Activated CD8-positive, alpha-beta memory T cell treated with anti-CD3 and anti-CD28 coated beads, Interleukin-2, amount 10 ng/mL, durations not matched to agents 7 days and 5 days (primary cell): ENCODE data around the gene WASL. TPM values are rescaled to one million over a fixed set of nuclear protein-coding genes. Genes with fewer than 3 reads are reported as not detected.

Source experiments
- ATAC-seq: fragments of 150-1000 bp; cut with Tn5 transposase; one replicate; pipeline ENCODE4 v1.10.0; 2021; ENCODE audit warnings: moderate library complexity
- CTCF ChIA-PET: fragments of 350-600 bp; sonication (Branson Sonifier 250); formaldehyde crosslinking; loops from one replicate; lab custom pipeline; 2021; ENCODE audit warnings: antibody characterized with exemption; lab: Charles Lee
- DNase-seq: peaks from one replicate; pipeline ENCODE4 v3.0.0-alpha.2; 2020
- H3K27ac Mint-ChIP-seq: one replicate; pipeline ENCODE4 v1.8.0; 2021; ENCODE audit warnings: mild to moderate bottlenecking, mixed read lengths
- H3K27me3 Mint-ChIP-seq: one replicate; pipeline ENCODE4 v1.8.0; 2021; ENCODE audit warnings: mixed read lengths
- H3K36me3 Mint-ChIP-seq: one replicate; pipeline ENCODE4 v1.8.0; 2021; ENCODE audit warnings: mild to moderate bottlenecking, mixed read lengths
- H3K4me1 Mint-ChIP-seq: one replicate; pipeline ENCODE4 v1.8.0; 2021; ENCODE audit warnings: mixed read lengths
- H3K4me3 Mint-ChIP-seq: one replicate; pipeline ENCODE4 v1.8.0; 2021; ENCODE audit warnings: mild to moderate bottlenecking, moderate library complexity, mixed read lengths
- H3K9me3 Mint-ChIP-seq: one replicate; pipeline ENCODE4 v1.8.0; 2022; ENCODE audit warnings: low read depth, mixed read lengths
- total RNA-seq, 2 experiments: library from RNA; stranded (reverse); gene quantifications; one replicate each; pipeline ENCODE4 v1.2.3, GENCODE V29; 2021

The WASL gene
- total RNA-seq, 2 experiments from 2014 or later, result 7.6 to 7.8 TPM

DNA sequence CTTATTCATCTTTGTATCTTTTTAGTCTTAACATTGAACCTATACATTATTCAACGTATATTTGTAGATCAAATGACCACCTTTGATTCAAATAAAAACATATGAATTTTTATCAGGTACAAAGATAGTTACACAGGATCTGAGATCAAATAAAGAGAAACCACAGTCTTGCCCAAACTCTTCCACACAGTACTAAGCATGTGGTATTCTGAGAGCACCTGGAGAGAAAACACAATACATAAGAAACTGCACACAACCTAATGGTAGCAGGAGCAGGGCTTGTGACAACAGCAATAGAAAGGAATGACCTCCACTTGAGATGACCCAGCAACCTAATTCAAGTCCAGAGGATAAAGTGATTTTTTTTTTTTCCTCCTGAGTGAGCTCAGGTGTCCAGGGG is 6.5 kb upstream of the WASL start:
- H3K27ac Mint-ChIP-seq, result no peak overlapping the region
- CTCF ChIA-PET, result no interaction called here
- H3K9me3 Mint-ChIP-seq, result no peaks in the 10 kb centered on the region
- no peaks in the 10 kb centered on the region for H3K36me3 Mint-ChIP-seq
- no peak for ATAC-seq
- no peak overlapping the region for H3K4me3 Mint-ChIP-seq
- no peaks in the 10 kb centered on the region for H3K27me3 Mint-ChIP-seq
- H3K4me1 Mint-ChIP-seq, result peaks cover 12% of the 10 kb centered on the region
- no peak for DNase-seq

DNA sequence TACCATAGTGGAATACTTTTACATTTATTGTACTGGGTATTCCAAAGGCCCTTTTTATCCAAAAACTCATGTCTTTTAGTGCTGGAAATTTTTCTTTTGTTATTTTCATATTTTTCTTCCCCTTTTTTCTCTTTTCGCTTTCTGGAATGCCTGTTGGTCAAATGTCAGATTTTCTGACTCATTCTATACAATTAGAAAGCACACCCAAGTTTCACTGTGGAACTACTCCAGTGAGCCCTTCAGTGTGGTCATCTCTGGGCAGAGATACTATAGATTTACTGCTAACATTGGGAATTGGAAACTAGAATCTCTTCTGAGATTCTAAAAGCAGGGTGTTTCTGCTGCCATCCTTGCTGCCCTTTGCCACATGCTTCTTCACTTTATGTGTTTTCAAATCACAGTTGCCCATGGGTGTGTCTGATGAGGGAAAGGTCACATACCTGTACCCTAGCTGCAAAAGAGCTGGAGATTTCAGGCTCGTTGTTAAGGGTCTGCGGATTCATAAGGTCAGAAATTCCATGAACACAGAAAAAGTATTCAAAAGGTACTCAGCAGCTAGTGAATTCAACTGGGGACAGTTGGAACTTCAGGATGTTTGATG is 5.6 kb upstream of the WASL start:
- CTCF ChIA-PET, result no interaction called here
- H3K9me3 Mint-ChIP-seq, result no peaks in the 10 kb centered on the region
- H3K36me3 Mint-ChIP-seq, result no peaks in the 10 kb centered on the region
- H3K4me1 Mint-ChIP-seq, result peaks cover 17% of the 10 kb centered on the region
- H3K27me3 Mint-ChIP-seq, result no peaks in the 10 kb centered on the region
- ATAC-seq (no peak), DNase-seq (no peak)
- H3K27ac Mint-ChIP-seq, result no peak overlapping the region
- no peak overlapping the region for H3K4me3 Mint-ChIP-seq

DNA sequence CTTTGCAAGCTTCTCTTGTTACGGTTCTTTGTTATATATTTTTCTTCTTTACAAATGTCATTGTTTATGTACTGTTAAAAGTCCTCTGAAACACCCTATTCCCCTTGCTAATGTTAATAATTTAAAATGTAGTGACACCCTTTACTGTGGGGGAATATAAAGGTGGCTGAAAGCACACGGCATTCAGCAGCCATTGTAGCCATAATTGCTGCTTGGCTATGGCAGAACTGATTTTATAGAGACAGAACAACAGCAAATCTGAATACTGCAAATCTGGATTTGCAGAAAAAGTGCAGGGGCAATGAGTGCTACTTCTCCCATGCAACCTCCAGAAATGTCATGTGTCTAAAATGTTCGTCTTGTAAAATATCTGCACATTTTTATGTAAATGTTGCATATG is 3.7 kb upstream of the WASL start:
- peaks cover 17% of the 10 kb centered on the region for H3K4me1 Mint-ChIP-seq
- ATAC-seq (no peak), DNase-seq (no peak)
- H3K36me3 Mint-ChIP-seq, result peaks cover 5% of the 10 kb centered on the region
- no peak overlapping the region for H3K4me3 Mint-ChIP-seq
- no peaks in the 10 kb centered on the region for H3K9me3 Mint-ChIP-seq
- H3K27me3 Mint-ChIP-seq, result no peaks in the 10 kb centered on the region
- CTCF ChIA-PET, result no interaction called here
- H3K27ac Mint-ChIP-seq, result no peak overlapping the region

DNA sequence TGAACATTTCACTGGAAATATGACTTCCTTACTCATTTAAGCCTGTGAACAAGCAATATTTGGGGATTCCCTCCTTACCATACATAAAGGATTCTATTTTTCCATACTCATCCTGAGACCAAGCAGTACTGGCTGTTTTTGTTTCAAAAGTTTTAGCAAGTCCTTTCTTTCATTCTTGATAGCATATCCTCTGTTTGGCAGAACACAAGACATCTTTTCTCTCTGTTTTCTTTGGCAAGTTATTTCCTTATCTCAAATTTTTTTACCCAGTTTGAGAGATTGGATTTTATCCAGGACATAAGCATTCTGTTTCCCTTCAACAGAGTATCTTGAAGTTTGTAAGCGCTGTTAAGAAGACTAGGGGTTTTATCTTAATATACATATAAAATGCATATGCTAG is 3.0 kb upstream of the WASL start:
- Mint-ChIP-seq H3K4me1 (peaks cover 20% of the 10 kb centered on the region), H3K9me3 (no peaks in the 10 kb centered on the region), H3K4me3 (no peak overlapping the region), H3K36me3 (peaks cover 6% of the 10 kb centered on the region), H3K27ac (no peak overlapping the region), H3K27me3 (no peaks in the 10 kb centered on the region)
- CTCF ChIA-PET, result no interaction called here
- DNase-seq (no peak), ATAC-seq (no peak)

DNA sequence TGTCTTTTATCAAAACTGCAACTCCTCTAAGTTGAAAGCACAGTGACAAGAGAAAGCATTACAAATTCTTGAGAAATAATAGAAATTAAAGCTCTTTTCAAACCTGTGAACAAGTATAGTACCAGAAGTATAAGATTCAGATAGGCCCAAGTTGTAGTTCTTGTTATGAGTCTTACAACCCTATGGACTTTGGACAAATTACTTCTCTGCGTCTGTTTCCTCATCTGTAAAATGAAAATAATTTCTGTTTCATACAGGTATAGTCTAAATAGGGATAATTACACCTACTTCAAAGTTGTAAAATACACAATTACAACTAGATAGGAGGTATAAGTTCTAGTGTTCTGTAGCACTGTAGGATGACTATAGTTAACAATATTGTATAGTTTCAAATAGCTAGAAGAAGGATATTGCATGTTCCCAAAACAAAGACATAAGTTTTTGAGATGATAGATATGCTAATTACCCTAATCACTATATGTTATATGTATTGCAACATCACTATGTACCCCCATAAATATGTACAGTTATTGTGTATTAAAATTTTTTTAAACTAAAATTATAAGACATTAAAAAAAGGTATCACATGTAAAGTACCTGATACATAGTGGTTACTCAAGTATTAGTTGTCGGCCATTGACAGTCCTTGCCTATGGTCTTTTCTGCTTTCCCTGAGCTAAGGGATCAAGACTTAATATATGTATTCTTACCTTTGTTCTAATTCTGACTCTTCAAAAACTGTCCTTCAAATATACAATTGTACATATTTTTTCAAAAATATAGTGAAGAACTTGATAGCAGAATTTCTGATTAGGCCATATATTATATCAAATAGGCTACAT is 1.8 kb upstream of the WASL start:
- no peaks in the 10 kb centered on the region for H3K9me3 Mint-ChIP-seq
- H3K27me3 Mint-ChIP-seq, result no peaks in the 10 kb centered on the region
- no peak for ATAC-seq
- peaks cover 32% of the 10 kb centered on the region for H3K4me1 Mint-ChIP-seq
- H3K4me3 Mint-ChIP-seq, result peak overlapping the region; percentile 18
- CTCF ChIA-PET, result interaction anchor here (0.7 kb wide), 1 partner anchor 68 kb away, joined by 4 read pairs; no protein-coding TSS in a partner anchor
- no peak for DNase-seq
- H3K27ac Mint-ChIP-seq, result no peak overlapping the region
- H3K36me3 Mint-ChIP-seq, result peaks cover 6% of the 10 kb centered on the region

DNA sequence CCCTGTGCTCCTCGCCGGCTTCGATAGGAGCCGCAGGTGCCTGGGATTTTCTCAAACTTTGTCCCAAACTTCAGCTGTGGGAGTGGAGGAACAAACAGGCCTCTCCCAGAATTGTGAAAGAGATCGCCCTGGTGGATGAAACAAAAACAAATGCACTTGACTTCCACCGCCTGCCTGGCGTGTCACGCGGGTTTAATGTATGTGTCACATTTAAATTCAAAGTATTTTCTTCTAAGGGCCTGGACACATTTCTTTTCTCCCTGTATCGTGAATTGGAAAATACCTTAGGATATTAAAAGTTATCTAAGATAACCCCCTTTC is 694 bp upstream of the WASL start:
- DNase-seq, result no peak
- peak overlapping the region; percentile 96 for H3K4me3 Mint-ChIP-seq
- no peaks in the 10 kb centered on the region for H3K27me3 Mint-ChIP-seq
- no peak for ATAC-seq
- CTCF ChIA-PET, result interaction anchor here (0.7 to 1.6 kb wide), 10 partner anchors 15 to 67 kb away, joined by 3 to 9 read pairs (median 4); no protein-coding TSS in a partner anchor
- H3K27ac Mint-ChIP-seq, result peak overlapping the region; percentile 88
- peaks cover 10% of the 10 kb centered on the region for H3K36me3 Mint-ChIP-seq
- no peaks in the 10 kb centered on the region for H3K9me3 Mint-ChIP-seq
- peaks cover 39% of the 10 kb centered on the region for H3K4me1 Mint-ChIP-seq

DNA sequence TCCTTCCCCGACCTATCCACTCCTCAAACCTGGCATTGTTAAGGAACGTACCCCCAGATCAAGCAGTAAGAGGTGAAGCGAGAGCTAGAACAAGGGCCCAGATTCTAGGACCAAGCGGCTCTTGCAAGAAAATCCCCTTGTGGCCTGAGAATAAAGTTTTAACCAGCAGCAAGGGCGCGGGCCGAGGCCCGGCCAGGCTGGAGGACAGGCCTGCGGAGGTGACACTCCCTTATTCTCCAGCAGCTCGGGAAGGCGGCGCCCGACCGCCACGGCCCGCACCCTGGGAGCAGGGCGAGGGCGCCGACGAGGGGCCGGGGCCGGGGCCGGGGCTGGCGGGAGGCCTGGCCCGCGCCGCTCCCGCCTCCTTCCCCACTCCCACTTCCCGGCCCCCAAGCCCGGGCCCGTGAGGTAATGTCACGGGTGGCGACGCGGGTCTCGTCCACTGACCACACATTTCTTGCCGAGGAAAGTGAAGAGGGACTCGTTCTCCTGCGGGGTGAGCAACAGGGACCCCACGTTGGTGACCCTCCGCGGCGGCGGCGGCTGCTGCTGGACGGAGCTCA is 551 bp downstream of the WASL start:
- Mint-ChIP-seq H3K27me3 (no peaks in the 10 kb centered on the region), H3K9me3 (no peaks in the 10 kb centered on the region), H3K4me3 (peak overlapping the region; percentile 96), H3K36me3 (peaks cover 13% of the 10 kb centered on the region), H3K4me1 (peaks cover 50% of the 10 kb centered on the region), H3K27ac (peak overlapping the region; percentile 89)
- CTCF ChIA-PET, result interaction anchor here (0.8 to 1.6 kb wide), 9 partner anchors 10 to 66 kb away, joined by 3 to 9 read pairs (median 4); no protein-coding TSS in a partner anchor
- DNase-seq (no peak), ATAC-seq (peak; percentile 40)

DNA sequence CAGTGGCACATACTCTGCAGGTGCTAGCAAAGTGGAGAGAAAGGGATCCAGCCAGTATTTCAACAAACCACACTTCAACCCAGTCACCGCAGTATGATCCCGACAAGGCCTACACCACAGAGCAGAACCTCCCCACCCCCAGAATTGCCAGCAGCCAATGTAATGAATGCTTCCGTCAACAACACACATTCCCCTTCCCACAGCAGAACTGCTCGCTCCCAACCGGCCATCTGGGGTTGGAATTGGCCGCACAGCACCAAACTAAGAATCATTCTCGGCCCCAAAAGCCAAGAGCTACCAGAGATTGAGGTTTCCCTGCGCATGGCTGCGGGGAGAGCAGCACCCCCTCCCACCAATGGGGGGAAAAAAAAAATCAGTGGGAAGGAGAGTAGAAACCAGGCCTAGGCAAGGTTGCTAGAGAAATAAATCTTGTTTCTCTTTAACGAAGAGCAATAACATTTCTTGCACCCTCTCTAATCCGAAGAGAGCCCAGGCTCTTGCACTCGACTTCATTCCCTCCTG is 1.1 kb downstream of the WASL start:
- Mint-ChIP-seq H3K27ac (peak overlapping the region; percentile 89), H3K4me3 (peak overlapping the region; percentile 96), H3K36me3 (peaks cover 13% of the 10 kb centered on the region), H3K27me3 (no peaks in the 10 kb centered on the region), H3K9me3 (no peaks in the 10 kb centered on the region), H3K4me1 (peaks cover 55% of the 10 kb centered on the region)
- peak; percentile 57 for DNase-seq
- ATAC-seq, result no peak
- CTCF ChIA-PET, result interaction anchor here (1.5 kb wide), 1 partner anchor 22 kb away, joined by 4 read pairs; no protein-coding TSS in a partner anchor

DNA sequence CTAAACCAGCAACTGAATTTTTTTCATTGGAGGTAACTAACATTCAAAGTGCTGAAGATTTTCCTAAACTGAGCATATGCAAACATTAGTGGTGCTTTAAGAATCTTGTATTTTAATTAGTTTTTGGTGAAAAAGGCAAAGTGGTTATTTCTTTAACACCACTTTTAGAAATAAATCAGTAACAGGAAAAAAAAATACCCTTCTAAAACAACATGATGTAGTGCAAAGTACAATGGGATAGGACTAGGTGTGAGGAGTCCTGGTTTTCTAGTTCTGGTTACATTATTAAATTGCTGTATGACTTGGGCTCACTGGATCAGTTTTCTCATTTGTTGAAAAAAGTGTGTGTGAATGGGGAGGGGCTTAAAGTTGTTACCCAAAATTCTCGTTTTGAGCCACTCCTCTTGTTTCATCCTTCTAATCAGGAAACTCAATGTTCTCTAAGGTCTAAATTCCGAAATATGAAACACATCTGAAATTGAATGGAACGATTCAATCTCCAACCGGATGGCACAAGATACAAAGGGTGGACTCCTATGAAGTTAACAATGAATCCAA is 1.8 kb downstream of the WASL start:
- Mint-ChIP-seq H3K4me1 (peaks cover 59% of the 10 kb centered on the region), H3K27ac (peak overlapping the region; percentile 89), H3K4me3 (peak overlapping the region; percentile 96), H3K9me3 (no peaks in the 10 kb centered on the region), H3K36me3 (peaks cover 13% of the 10 kb centered on the region), H3K27me3 (no peaks in the 10 kb centered on the region)
- CTCF ChIA-PET, result interaction anchor here (1.3 to 1.7 kb wide), 2 partner anchors 20 to 22 kb away, joined by 3 to 4 read pairs; no protein-coding TSS in a partner anchor
- DNase-seq (no peak), ATAC-seq (no peak)

DNA sequence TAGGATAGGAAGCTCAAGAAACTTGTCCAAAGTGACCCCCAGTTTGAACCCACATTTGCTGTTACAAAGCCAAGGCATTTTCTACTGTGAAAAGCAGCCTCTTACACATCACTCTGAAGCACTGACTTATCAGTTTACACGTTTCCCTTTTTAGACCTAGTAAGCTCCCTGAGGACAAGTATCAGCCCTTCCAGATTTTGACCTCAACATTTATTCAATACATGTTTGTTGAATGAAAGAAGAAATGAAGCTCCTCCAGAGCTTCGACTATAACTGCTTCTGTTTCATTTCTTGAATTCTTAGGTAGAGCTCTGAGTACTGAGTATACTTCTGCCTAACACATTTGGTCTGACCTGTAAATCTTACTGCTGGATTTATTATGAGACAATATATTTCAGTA is 2.7 kb downstream of the WASL start:
- no peak for DNase-seq
- Mint-ChIP-seq H3K27ac (peak overlapping the region; percentile 52), H3K4me1 (peaks cover 60% of the 10 kb centered on the region), H3K36me3 (peaks cover 13% of the 10 kb centered on the region), H3K4me3 (peak overlapping the region; percentile 96), H3K9me3 (no peaks in the 10 kb centered on the region), H3K27me3 (no peaks in the 10 kb centered on the region)
- no peak for ATAC-seq
- CTCF ChIA-PET, result interaction anchor here (0.8 to 1.7 kb wide), 4 partner anchors 12 to 119 kb away, joined by 3 to 4 read pairs (median 4); no protein-coding TSS in a partner anchor

DNA sequence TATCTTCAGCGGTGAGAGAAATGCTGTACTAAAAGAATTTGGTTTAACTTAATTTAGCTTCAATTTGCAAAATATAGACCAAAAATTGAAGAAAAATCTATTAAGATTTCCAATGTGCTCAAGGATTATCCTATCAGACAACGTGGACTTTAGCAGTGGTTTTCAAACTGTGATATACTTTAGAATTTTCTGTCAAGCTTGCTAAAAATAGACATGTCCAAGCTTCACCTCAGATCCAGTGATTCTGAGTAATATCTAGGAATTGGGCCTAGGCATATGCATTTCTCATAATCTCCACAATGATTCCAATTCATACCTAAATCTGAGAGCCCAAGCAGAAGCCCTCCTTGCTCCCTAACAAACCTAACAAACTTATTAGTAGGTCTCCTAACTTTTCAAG is 3.4 kb downstream of the WASL start:
- no peaks in the 10 kb centered on the region for H3K9me3 Mint-ChIP-seq
- ATAC-seq, result no peak
- H3K4me3 Mint-ChIP-seq, result no peak overlapping the region
- H3K4me1 Mint-ChIP-seq, result peaks cover 64% of the 10 kb centered on the region
- H3K27ac Mint-ChIP-seq, result no peak overlapping the region
- no peak for DNase-seq
- H3K27me3 Mint-ChIP-seq, result no peaks in the 10 kb centered on the region
- CTCF ChIA-PET, result interaction anchor here (0.8 to 1.7 kb wide), 3 partner anchors 11 to 120 kb away, joined by 3 to 4 read pairs (median 4); no protein-coding TSS in a partner anchor
- peaks cover 13% of the 10 kb centered on the region for H3K36me3 Mint-ChIP-seq

DNA sequence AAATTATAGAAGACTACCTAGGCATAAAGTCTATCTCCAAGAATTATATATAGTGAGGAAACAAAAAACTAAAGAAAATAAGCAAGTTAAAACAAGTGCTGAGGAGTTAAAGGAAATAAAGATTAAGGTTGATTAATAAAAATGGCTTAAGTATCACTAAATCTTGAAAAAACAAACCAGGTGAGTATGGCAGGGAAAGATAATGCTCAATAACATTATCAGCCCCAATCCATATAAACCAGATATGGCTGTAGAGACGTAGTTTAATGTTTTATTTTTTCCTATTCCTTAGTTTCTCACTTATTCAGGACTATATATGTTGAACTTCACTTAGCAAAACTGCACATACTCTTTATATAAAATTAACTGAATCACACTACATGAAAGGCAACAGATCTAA is 4.4 kb downstream of the WASL start:
- no peak overlapping the region for H3K27ac Mint-ChIP-seq
- CTCF ChIA-PET, result no interaction called here
- H3K9me3 Mint-ChIP-seq, result no peaks in the 10 kb centered on the region
- ATAC-seq (no peak), DNase-seq (no peak)
- no peak overlapping the region for H3K4me3 Mint-ChIP-seq
- no peaks in the 10 kb centered on the region for H3K27me3 Mint-ChIP-seq
- peaks cover 59% of the 10 kb centered on the region for H3K4me1 Mint-ChIP-seq
- peaks cover 15% of the 10 kb centered on the region for H3K36me3 Mint-ChIP-seq

DNA sequence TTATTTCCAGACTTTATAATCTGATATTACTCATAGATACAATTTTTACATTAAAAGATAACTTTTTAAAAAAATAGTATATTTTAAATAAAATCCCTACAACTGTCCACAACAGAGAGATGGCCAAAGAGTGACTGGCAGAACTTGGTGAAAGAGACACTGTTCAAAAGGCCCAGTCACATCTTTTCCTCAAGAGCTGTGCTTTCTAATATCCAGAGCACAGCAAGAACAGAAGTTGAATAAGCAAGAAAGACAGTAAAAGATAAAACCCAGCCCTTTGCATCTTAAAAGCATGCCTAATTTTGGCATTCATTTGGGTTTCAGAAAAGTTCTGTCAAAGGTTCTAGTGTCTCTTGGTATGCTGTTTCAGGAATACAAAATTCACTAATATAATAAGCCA is 6.9 kb downstream of the WASL start:
- DNase-seq, result no peak
- no peak overlapping the region for H3K27ac Mint-ChIP-seq
- H3K4me3 Mint-ChIP-seq, result no peak overlapping the region
- H3K4me1 Mint-ChIP-seq, result peaks cover 58% of the 10 kb centered on the region
- CTCF ChIA-PET, result no interaction called here
- ATAC-seq, result no peak
- H3K9me3 Mint-ChIP-seq, result peaks cover 3% of the 10 kb centered on the region
- no peaks in the 10 kb centered on the region for H3K27me3 Mint-ChIP-seq
- peaks cover 18% of the 10 kb centered on the region for H3K36me3 Mint-ChIP-seq
